IMR-90 (cell line): ENCODE results near the gene TMOD4. TPM values are rescaled to one million over a fixed set of nuclear protein-coding genes. Genes with fewer than 3 reads are reported as not detected.
A peak's percentile ranks its signal among the peaks of the same experiment; 100 is the strongest.

ENCODE experiments used
- ATAC-seq: fragments of 200-7000 bp; cut with Tn5 transposase; 2 replicates; pipeline ENCODE4 v1.9.1; 2020; ENCODE audit warnings: low read depth, mild to moderate bottlenecking, moderate library complexity
- BruUV-seq: library from RNA; stranded (reverse); fragments of 400-500 nt; replicated peaks from 2 replicates; lab custom pipeline; 2021; lab: Mats Ljungman, UMichigan
- CTCF ChIA-PET: fragments of 300-600 bp; formaldehyde crosslinking; extraction: SDS; loops from one replicate; lab custom pipeline; 2021; ENCODE audit warnings: antibody characterized with exemption; lab: Yijun Ruan, JAX
- POLR2A ChIA-PET: fragments of 300-600 bp; sonication (Branson Sonifier 250); formaldehyde crosslinking; loops from one replicate; lab custom pipeline; 2022; ENCODE audit warnings: antibody characterized with exemption; ENCODE audit not compliant: unreplicated experiment; lab: Charles Lee
- DNase-seq: peaks from one replicate; pipeline ENCODE4 v3.0.0; 2013
- H2AFZ ChIP-seq: replicated peaks from 2 replicates; pipeline ENCODE3; 2013; ENCODE audit warnings: low read length, mild to moderate bottlenecking; ENCODE audit not compliant: poor library complexity
- H2AK5ac ChIP-seq: 2 replicates; pipeline ENCODE4 v1.6.1; 2013; ENCODE audit warnings: low read depth, low read length, inconsistent platforms
- H2AK9ac ChIP-seq: replicated peaks from 2 replicates; pipeline ENCODE3; 2013; ENCODE audit warnings: mild to moderate bottlenecking, low read depth, low read length, moderate library complexity; ENCODE audit not compliant: poor library complexity
- H2BK120ac ChIP-seq: 2 replicates; pipeline ENCODE4 v1.6.1; 2013; ENCODE audit warnings: low read depth, low read length, inconsistent platforms
- H2BK15ac ChIP-seq: 3 replicates; pipeline ENCODE4 v1.6.1; 2013; ENCODE audit warnings: low read depth, low read length, inconsistent platforms
- H2BK20ac ChIP-seq: 2 replicates; pipeline ENCODE4 v1.6.1; 2013; ENCODE audit warnings: low read depth, mild to moderate bottlenecking, inconsistent platforms, low read length, moderate library complexity
- H2BK5ac ChIP-seq: 2 replicates; pipeline ENCODE4 v1.6.1; 2013; ENCODE audit warnings: mild to moderate bottlenecking, low read depth, low read length, inconsistent platforms; ENCODE audit not compliant: poor library complexity, severe bottlenecking
- H3K14ac ChIP-seq: replicated peaks from 2 replicates; pipeline ENCODE4 v1.6.1; 2013; ENCODE audit warnings: low read depth, low read length, inconsistent platforms
- H3K18ac ChIP-seq: 2 replicates; pipeline ENCODE4 v1.6.1; 2013; ENCODE audit warnings: low read depth, low read length, control low read depth
- H3K23ac ChIP-seq: 2 replicates; pipeline ENCODE4 v1.6.1; 2013; ENCODE audit warnings: low read depth, low read length, inconsistent platforms
- H3K27ac ChIP-seq: 2 replicates; pipeline ENCODE4 v1.5.1; 2013; ENCODE audit warnings: mild to moderate bottlenecking, control low read depth, low read length; ENCODE audit not compliant: insufficient read depth
- H3K27me3 ChIP-seq: 2 replicates; pipeline ENCODE4 v1.6.1; 2013; ENCODE audit warnings: low read length; ENCODE audit not compliant: control insufficient read depth, insufficient read depth
- H3K36me3 ChIP-seq: 2 replicates; pipeline ENCODE4 v1.6.1; 2013; ENCODE audit warnings: low read length, mixed read lengths; ENCODE audit not compliant: control insufficient read depth, insufficient read depth
- H3K4ac ChIP-seq: 2 replicates; pipeline ENCODE4 v1.6.1; 2013; ENCODE audit warnings: low read depth, low read length, inconsistent platforms
- H3K4me1 ChIP-seq: 2 replicates; pipeline ENCODE4 v1.6.1; 2013; ENCODE audit warnings: low read length, mixed read lengths; ENCODE audit not compliant: control insufficient read depth, insufficient read depth
- H3K4me2 ChIP-seq: 2 replicates; pipeline ENCODE4 v1.6.1; 2013; ENCODE audit warnings: low read depth, mild to moderate bottlenecking, control low read depth, low read length, moderate library complexity
- H3K4me3 ChIP-seq: 2 replicates; pipeline ENCODE4 v1.5.1; 2013; ENCODE audit warnings: low read depth, mild to moderate bottlenecking, control low read depth, low read length, moderate library complexity; ENCODE audit not compliant: insufficient read depth
- H3K56ac ChIP-seq: 2 replicates; pipeline ENCODE4 v1.6.1; 2013; ENCODE audit warnings: low read length, inconsistent platforms; ENCODE audit not compliant: insufficient read depth; ENCODE audit errors: extremely low read depth
- H3K79me1 ChIP-seq, 2 experiments: 2 replicates each; pipeline ENCODE4 v1.6.1; 2013; ENCODE audit warnings: low read length in 2 of 2, inconsistent platforms in 1 of 2, low read depth in 1 of 2
- H3K9ac ChIP-seq: 2 replicates; pipeline ENCODE4 v1.6.1; 2013; ENCODE audit warnings: low read depth, low read length, control low read depth
- H3K9me1 ChIP-seq: 2 replicates; pipeline ENCODE4 v1.6.1; 2013; ENCODE audit warnings: low read length, inconsistent platforms; ENCODE audit not compliant: insufficient read depth
- H3K9me3 ChIP-seq: 2 replicates; pipeline ENCODE4 v1.6.1; 2013; ENCODE audit warnings: low read length; ENCODE audit not compliant: control insufficient read depth, insufficient read depth
- H4K20me1 ChIP-seq: 2 replicates; pipeline ENCODE4 v1.6.1; 2013; ENCODE audit warnings: low read length, inconsistent platforms; ENCODE audit not compliant: insufficient read depth
- H4K5ac ChIP-seq: 2 replicates; pipeline ENCODE4 v1.6.1; 2013; ENCODE audit warnings: mild to moderate bottlenecking, low read depth, low read length, control low read depth
- H4K8ac ChIP-seq, 2 experiments: 2 replicates each; pipeline ENCODE4 v1.6.1; 2013; ENCODE audit warnings: low read depth in 2 of 2, low read length in 2 of 2, control low read depth in 1 of 2, inconsistent platforms in 1 of 2
- H4K91ac ChIP-seq: 2 replicates; pipeline ENCODE4 v1.6.1; 2013; ENCODE audit warnings: low read depth, low read length, inconsistent platforms; ENCODE audit not compliant: insufficient read depth
- BHLHE40 ChIP-seq: fragments of 150-350 bp; IDR thresholded peaks from 2 replicates; pipeline ENCODE4 v1.6.1; 2016; ENCODE audit warnings: mild to moderate bottlenecking, low read depth, low read length
- CEBPB ChIP-seq: IDR thresholded peaks from 2 replicates; pipeline ENCODE4 v1.6.1; 2012; ENCODE audit warnings: low read depth, low read length, improper control_type of control experiment
- CHD1 ChIP-seq: IDR thresholded peaks from 2 replicates; pipeline ENCODE4 v1.6.1; 2012; ENCODE audit warnings: low read depth, low read length, improper control_type of control experiment
- CTCF ChIP-seq: conservative IDR thresholded peaks from 2 replicates; pipeline ENCODE4 v1.5.1; 2012; ENCODE audit warnings: mild to moderate bottlenecking, low read depth, low read length, improper control_type of control experiment
- ELK1 ChIP-seq: fragments of 150-350 bp; IDR thresholded peaks from 2 replicates; pipeline ENCODE4 v1.6.1; 2016; ENCODE audit warnings: low read depth, mild to moderate bottlenecking, low read length, moderate library complexity, borderline replicate concordance
- FOS ChIP-seq: fragments of 150-350 bp; IDR thresholded peaks from 2 replicates; pipeline ENCODE4 v1.6.1; 2016; ENCODE audit warnings: low read depth, low read length
- MAFK ChIP-seq: IDR thresholded peaks from 2 replicates; pipeline ENCODE4 v1.6.1; 2012; ENCODE audit warnings: low read depth, low read length, improper control_type of control experiment
- MAZ ChIP-seq: IDR thresholded peaks from 2 replicates; pipeline ENCODE4 v1.6.1; 2012; ENCODE audit warnings: low read depth, mild to moderate bottlenecking, low read length, improper control_type of control experiment, moderate library complexity, borderline replicate concordance
- MXI1 ChIP-seq: IDR thresholded peaks from 2 replicates; pipeline ENCODE4 v1.6.1; 2012; ENCODE audit warnings: low read depth, mild to moderate bottlenecking, low read length, moderate library complexity, borderline replicate concordance
- NFE2L2 ChIP-seq: fragments of 150-350 bp; IDR thresholded peaks from 2 replicates; pipeline ENCODE4 v1.6.1; 2016; ENCODE audit warnings: low read depth, mild to moderate bottlenecking, low read length
- POLR2A ChIP-seq: IDR thresholded peaks from 2 replicates; pipeline ENCODE4 v1.6.1; 2012; ENCODE audit warnings: mild to moderate bottlenecking, low read depth, low read length
- RCOR1 ChIP-seq: IDR thresholded peaks from 2 replicates; pipeline ENCODE4 v1.6.1; 2012; ENCODE audit warnings: mild to moderate bottlenecking, low read length, improper control_type of control experiment; ENCODE audit not compliant: insufficient replicate concordance
- RFX5 ChIP-seq: IDR thresholded peaks from 2 replicates; pipeline ENCODE4 v1.8.0; 2012; ENCODE audit warnings: low read depth, mild to moderate bottlenecking, low read length, moderate library complexity
- WGBS, 2 experiments: methylation state at CpG; one replicate each; pipeline versions ENCODE4 v1.1.5 to v1.1.7; 2013; ENCODE audit warnings: missing lambda C conversion rate in 2 of 2; ENCODE audit not compliant: insufficient read length in 1 of 2; ENCODE audit errors: extremely low coverage in 2 of 2; 5-methylcytosine and 5-hydroxymethylcytosine counted together
- dilution Hi-C: fragments of 300-500 bp; cut with HindIII; formaldehyde crosslinking; loops from one replicate; pipeline ENCODE4 v1.14.3; 2018; ENCODE audit warnings: low sequenced_read_pairs; ENCODE audit not compliant: unreplicated experiment
- in situ Hi-C: fragments of 300-500 bp; cut with MboI; formaldehyde crosslinking; loops from 3 replicates; pipeline ENCODE4 v1.14.3; 2019; ENCODE audit warnings: low sequenced_read_pairs, inconsistent platforms, mixed read lengths
- intact Hi-C: fragments of 100-400 bp; cut with micrococcal nuclease; formaldehyde crosslinking; loops from 2 replicates; pipeline ENCODE4 v1.10.0; 2022
- polyA plus RNA-seq, 3 experiments: library from polyadenylated mRNA; depleted of rRNA; stranded (reverse); fragments of >200 nt; gene quantifications; 2 replicates each; pipeline ENCODE4 v1.2.3, GENCODE V29; 2012; ENCODE audit warnings: low replicate concordance in 1 of 3
- total RNA-seq: library from RNA; depleted of rRNA; stranded (reverse); fragments of >200 nt; gene quantifications from 2 replicates; pipeline ENCODE4 v1.2.3, GENCODE V29; 2012
- TF ChIP-seq, protein P1 (sequence below): fragments of 150-350 bp; IDR thresholded peaks from 2 replicates; pipeline ENCODE4 v1.6.1; 2017; ENCODE audit warnings: mild to moderate bottlenecking, antibody characterized with exemption, low read length, low read depth

TMOD4 gene
- total and polyA plus RNA-seq, 2 of the 4 experiments (the other 2 are of a cell fraction), result 0.27 TPM; not detected in 1

- in situ Hi-C loops, result no loop called here
- no peaks in the 10 kb centered on the region for H3K79me1 ChIP-seq
- ChIA-PET POLR2A (no interaction called here), CTCF (interaction anchor here (0.8 kb wide), 1 partner anchor 13 kb away, joined by 3 read pairs; no protein-coding TSS in a partner anchor)
- DNase-seq (no peak), ATAC-seq (no peak)
- no peak overlapping the region for H3K4me3 ChIP-seq
- no peak overlapping the region for H3K4ac ChIP-seq
- no peak overlapping the region for H2BK5ac ChIP-seq
- intact Hi-C loops, result no loop called here
- no peak overlapping the region for H2BK20ac ChIP-seq
- H2AK5ac ChIP-seq, result no peak overlapping the region
- dilution Hi-C loops, result no loop called here
- no peak overlapping the region for H4K5ac ChIP-seq
- H3K27ac ChIP-seq, result no peak overlapping the region
- no peak overlapping the region for H2BK15ac ChIP-seq
- no peak overlapping the region for H4K8ac ChIP-seq
- H2BK120ac ChIP-seq, result no peak overlapping the region
- no peak overlapping the region for H3K9ac ChIP-seq
- no peaks in the 10 kb centered on the region; the same call in 1 of the 2 replicates for H3K9me1 ChIP-seq
- no peak overlapping the region for H3K56ac ChIP-seq
- no peak overlapping the region for H3K18ac ChIP-seq
- WGBS, 2 experiments, result 85% methylated on average over 4 of the region's 12 CpGs; no CpG with 5 or more reads in 1 of the 2 experiments
- no peak overlapping the region for H4K91ac ChIP-seq
- H3K4me2 ChIP-seq, result no peak overlapping the region
- no peak overlapping the region for H3K14ac ChIP-seq
- no peak overlapping the region for H3K23ac ChIP-seq
- no peaks in the 10 kb centered on the region for H3K9me3 ChIP-seq
- no peak overlapping the region for H2AFZ ChIP-seq
- peaks cover 11% of the 10 kb centered on the region; the same call in 1 of the 2 replicates for H3K36me3 ChIP-seq
- peak overlapping the region; percentile 58 for H2AK9ac ChIP-seq
- H4K20me1 ChIP-seq, result no peaks in the 10 kb centered on the region
- peaks cover 7% of the 10 kb centered on the region; the same call in 1 of the 2 replicates for H3K27me3 ChIP-seq
- BruUV-seq, result no TSS peak
- H3K4me1 ChIP-seq, result no peaks in the 10 kb centered on the region
- TF ChIP-seq BHLHE40 (no peak), RCOR1 (no peak), CEBPB (no peak), MAFK (no peak), CHD1 (no peak), CTCF (no peak), ELK1 (no peak), MAZ (no peak), NFE2L2 (no peak), FOS (no peak), MXI1 (no peak), RFX5 (no peak), POLR2A (no peak)
- TF ChIP-seq, protein P1, sequence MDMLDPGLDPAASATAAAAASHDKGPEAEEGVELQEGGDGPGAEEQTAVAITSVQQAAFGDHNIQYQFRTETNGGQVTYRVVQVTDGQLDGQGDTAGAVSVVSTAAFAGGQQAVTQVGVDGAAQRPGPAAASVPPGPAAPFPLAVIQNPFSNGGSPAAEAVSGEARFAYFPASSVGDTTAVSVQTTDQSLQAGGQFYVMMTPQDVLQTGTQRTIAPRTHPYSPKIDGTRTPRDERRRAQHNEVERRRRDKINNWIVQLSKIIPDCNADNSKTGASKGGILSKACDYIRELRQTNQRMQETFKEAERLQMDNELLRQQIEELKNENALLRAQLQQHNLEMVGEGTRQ, result no peak
Observed at GRCh38 chr1:151135433-151136385, 40.1 kb downstream of the TMOD4 start.
